22Rv1 (cell line): ENCODE measurements around the gene NR1D2.

ENCODE experiments used
- H3K27ac ChIP-seq: fragments of 450-650 bp; 2 replicates; pipeline ENCODE4 v1.5.1; 2017
- CTCF ChIP-seq: fragments of 450-650 bp; IDR thresholded peaks from 2 replicates; pipeline ENCODE4 v1.5.1; 2017; ENCODE audit warnings: mild to moderate bottlenecking
- ZFX ChIP-seq: fragments of 450-650 bp; IDR thresholded peaks from 2 replicates; pipeline ENCODE4 v1.6.1; 2017; ENCODE audit warnings: antibody characterized with exemption, borderline replicate concordance

The NR1D2 gene

DNA sequence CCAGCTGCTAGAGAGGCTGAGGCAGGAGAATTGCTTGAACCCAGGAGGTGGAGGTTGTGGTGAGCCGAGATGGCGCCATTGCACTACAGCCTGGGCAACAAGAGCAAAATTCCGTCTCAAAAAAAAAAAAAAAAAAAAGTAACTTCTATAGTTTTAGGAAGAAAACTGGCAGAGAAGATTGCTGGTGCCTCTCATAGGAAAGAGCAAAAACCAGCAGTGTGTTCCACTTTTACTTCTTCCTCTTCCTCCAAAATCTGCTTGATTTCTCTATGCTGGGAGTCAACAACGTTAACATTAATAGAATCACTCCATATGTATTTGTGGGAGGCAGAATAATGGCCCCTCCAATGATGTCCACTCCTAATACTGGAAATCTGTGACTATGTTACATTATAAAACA lies 12.5 kb upstream of the NR1D2 start:
- TF ChIP-seq CTCF, result no peak
- no peak for TF ChIP-seq ZFX
- H3K27ac ChIP-seq, result no peak overlapping the region

DNA sequence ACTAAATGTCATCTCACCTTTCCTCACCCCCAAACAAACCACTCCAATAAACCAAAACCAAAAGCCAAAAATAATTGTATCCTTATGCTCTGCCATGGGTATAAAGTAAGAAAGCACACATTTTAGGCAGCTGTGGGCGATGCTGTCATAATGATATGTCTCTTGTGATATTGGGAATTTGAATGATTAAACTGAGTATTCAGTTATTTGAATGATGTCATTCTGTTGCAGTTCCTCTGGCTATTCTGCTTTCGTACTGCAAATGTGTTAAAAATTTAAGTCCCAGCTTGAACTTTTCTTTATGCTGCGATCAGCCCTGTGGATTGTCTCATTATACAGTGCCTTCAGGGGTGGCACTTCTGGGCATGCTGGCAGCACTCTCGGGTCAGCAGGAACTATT lies 10.8 kb upstream of the NR1D2 start:
- TF ChIP-seq CTCF (no peak), ZFX (no peak)
- no peak overlapping the region for H3K27ac ChIP-seq

GRCh38 chr3:23937296-23937695 lies 7.8 kb upstream of the NR1D2 start:
- H3K27ac ChIP-seq, result no peak overlapping the region
- TF ChIP-seq CTCF (no peak), ZFX (no peak)

GRCh38 chr3:23938688-23939087 lies 6.4 kb upstream of the NR1D2 start:
- no peak overlapping the region for H3K27ac ChIP-seq
- TF ChIP-seq CTCF (no peak), ZFX (no peak)

DNA sequence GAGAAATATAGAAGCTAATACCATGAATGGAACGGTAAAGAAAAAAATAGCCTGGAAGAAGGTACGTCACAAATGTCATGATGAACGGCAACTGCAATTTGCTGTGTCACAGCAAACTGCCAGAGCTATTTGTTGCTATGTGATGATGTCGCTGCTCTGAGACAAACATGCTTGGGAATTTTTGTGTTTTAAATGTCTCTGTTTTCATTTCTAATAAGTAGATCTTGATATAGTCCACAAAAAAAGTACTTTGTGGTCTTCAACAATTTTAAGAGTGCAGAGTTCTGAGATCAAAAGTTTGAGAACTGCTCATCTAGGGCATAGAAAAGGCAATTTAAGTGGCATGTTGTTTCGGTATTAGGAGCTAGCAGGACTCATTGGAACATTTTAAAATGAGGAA lies 4.3 kb upstream of the NR1D2 start:
- no peak overlapping the region for H3K27ac ChIP-seq
- no peak for TF ChIP-seq CTCF
- TF ChIP-seq ZFX, result no peak

- H3K27ac ChIP-seq, result no peak overlapping the region
- TF ChIP-seq CTCF (no peak), ZFX (no peak)
Observed at GRCh38 chr3:23941440-23941839, 3.6 kb upstream of the NR1D2 start.

DNA sequence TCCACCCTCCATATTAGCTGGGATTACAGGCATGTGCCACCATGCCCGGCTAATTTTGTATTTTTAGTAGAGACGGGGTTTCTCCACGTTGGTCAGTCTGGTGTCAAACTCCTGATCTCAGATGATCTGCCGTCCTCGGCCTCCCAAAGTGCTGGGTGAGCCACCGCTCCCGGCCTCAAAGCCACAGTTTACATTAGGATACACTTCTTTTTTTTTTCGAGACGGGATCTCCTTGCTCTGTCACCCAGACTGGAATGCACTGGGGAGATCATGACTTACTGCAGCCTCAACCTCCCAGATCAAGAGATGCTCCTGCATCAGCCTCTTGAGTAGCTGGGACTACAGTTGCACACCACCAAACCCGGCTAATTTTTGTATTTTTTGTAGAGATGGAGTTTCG lies 2.5 kb upstream of the NR1D2 start:
- no peak overlapping the region for H3K27ac ChIP-seq
- TF ChIP-seq ZFX (no peak), CTCF (no peak)
